HG03135 (cell line): ENCODE measurements around the gene RAP2C.
"Not testable (repeated sequence)": the region's sequence is repeated elsewhere in the genome, so short reads cannot be mapped to it uniquely, and the experiment has no call there.

ENCODE experiments used
- ATAC-seq: cut with Tn5 transposase; IDR thresholded peaks from one replicate; pipeline ENCODE4 v1.9.1; 2021; ENCODE audit warnings: mild to moderate bottlenecking, moderate library complexity; ENCODE audit not compliant: unreplicated experiment

The RAP2C gene

DNA sequence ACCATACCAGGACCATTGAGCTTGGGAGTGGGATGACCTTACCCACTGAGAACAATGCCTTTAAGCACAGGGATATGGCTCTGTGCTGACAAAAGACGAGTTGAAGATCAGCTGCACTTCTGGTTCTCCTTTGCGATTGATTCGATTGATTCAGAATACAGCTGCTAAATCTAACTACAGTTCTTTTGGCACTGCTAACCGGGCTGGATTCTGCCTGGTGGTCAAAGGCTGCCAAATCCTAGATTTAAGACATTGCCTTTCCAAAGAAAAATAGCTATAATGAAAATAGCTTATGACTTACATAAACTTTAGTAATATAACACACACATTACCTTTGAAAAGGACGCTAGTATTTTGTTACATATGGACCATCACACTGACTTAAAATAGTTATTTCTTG, 18.3 kb downstream of the RAP2C start:
- no peak for ATAC-seq

DNA sequence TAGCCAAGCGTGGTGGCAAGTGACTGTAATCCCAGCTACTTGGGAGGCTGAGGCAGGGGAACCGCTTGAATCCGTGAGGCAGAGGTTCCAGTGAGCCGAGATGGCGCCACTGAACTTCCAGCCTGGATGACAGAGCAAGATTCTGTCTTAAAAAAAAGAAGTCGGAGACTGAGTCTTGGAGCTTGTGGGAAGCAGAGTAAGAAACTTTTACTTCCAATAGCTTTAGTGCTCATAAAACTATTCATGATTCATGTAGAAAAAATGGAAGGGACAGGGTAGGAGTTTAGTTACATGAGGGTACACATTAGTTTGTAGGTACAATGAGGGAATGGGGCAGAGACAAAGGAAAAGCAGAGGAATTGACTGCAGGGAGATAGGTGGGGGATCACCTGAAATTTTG, 19.3 kb downstream of the RAP2C start:
- no peak for ATAC-seq

DNA sequence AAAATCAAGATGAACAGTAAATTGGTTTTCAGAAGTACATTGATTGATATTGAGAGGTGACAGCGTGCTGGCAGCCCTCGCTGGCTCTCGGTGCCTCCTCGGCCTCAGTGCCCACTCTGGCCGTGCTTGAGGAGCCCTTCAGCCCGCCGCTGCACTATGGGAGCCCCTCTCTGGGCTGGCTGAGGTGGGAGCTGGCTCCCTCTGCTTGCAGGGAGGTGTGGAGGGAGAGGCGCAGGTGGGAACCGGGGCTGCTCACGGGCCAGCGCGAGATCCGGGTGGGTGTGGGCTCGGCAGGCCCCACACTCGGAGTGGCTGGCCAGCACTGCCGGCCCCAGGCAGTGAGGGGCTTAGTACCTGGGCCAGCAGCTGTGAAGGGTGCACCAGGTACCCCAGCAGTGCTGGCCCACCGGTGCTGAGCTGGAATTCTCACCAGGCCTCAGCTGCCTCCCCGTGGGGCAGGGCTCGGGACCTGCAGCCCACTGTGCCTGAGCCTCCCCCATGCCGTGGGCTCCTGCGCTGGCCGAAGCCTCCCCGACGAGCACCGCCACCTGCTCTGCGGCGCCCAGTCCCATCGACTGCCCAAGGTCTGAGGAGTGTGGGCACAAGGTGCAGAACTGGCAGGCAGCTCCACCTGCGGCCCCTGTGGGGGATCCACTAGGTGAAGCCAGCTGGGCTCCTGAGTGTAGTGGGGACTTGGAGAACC, 25.2 kb downstream of the RAP2C start:
- ATAC-seq = no peak

- no peak for ATAC-seq
These were observed 27.3 kb downstream of the RAP2C start for GRCh38 chrX:132191938-132192337.

GRCh38 chrX:132188175-132188574, 31.1 kb downstream of the RAP2C start:
- no peak for ATAC-seq

- ATAC-seq = no peak
These were observed 31.8 kb downstream of the RAP2C start for GRCh38 chrX:132187451-132187850.

DNA sequence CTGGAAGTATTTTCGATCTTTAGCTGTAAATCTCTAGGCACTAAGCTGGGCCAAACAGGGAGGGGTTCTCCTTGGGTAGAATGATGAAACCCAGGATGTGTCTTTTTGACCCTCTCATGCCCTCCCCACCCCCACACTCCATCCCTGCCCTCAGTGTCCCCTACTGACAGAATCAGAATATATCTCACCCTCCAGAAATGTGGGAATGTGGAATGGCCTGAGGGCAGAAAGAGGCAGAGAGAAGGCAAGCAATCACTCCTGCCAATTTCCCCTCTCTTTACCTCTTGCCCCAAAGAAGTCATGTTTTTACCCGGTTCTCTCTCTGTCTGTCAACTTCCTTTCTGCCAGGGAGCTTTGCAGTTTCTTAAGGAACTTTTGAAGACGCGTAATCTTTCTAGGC, 34.4 kb downstream of the RAP2C start:
- ATAC-seq = no peak

DNA sequence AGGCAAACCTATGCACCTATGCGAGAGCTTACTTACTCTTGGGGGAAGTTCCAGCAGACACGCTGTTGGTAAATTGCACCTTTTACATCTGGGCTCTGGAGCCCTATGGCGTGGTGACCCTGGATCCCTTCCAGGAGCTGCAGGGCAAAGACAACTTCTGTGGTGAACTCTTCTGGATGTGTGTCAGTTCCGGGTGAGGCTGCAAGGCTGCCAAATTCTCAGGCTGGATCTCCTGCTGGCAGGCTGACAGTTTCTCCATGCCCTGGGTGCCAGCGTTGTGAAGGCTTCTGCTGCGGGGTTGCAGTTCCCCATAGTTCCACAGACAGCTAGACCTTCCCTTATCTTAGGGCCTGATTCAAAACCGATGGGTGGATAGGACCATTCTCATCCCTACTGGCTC, 37.9 kb downstream of the RAP2C start:
- ATAC-seq = no peak

- ATAC-seq = no peak
These were observed 38.3 kb downstream of the RAP2C start for GRCh38 chrX:132180929-132181328.

GRCh38 chrX:132173647-132174046, 45.6 kb downstream of the RAP2C start:
- ATAC-seq = no peak

DNA sequence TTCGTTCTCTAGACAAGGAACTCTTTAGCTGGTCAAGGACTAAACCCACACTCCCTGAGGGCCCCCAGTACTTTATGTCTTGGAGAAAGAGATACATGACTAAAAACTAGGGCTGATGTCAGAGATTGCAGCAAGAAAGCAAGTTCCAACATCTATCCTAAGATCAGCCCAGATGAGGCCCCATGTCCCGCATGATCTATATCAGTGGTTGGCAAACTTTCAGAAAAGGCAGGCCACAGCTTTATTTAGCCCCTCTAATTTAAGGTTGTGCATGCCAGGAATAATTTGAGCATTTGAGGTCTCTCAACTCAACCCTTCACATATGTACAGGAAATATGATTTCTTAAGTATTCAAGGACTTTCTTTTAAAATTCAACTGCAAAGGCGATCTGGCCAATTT, 47.4 kb downstream of the RAP2C start:
- no peak for ATAC-seq

DNA sequence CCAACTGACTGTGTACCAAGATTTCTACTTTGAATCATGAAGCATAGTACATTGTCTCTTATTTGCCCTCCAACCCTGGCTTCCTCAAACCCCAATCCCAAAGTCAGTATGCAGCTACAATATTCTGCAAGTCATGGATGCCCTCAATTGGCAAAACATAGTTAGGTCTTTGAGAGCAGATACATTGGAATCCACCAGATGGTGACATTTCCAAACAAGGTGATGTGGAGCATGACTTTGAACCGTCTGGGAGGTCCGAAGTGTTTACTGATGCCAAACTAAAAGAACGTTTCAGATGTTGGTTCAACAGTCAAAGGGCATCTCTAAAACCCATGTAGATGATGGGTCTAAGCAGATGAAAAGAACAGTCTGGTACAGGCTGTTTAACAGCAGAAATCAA, 47.8 kb downstream of the RAP2C start:
- no peak for ATAC-seq

DNA sequence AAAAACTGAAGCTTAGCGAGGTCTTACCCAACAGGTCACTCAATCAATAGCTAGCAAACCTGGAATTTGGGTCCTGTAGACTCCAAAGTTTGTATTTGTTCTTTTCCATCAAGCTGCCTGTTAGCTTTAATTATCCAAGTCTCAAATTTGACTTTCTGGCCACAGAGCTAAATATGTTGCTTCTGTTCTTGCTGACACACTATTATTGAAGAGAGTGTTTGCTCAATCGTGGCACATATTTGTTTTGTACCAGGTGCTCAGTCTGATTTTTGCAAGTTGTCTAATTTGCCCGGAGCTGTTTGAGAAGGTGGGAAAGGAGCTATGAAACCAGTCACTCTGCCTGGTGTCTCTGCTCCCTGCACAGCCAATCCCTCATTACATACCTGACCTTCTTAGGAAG, 49.7 kb downstream of the RAP2C start:
- no peak for ATAC-seq

GRCh38 chrX:132165651-132166050, 53.6 kb downstream of the RAP2C start:
- ATAC-seq = no peak

GRCh38 chrX:132165005-132165404, 54.2 kb downstream of the RAP2C start:
- no peak for ATAC-seq

- ATAC-seq = not testable (repeated sequence)
These were observed 56.2 kb downstream of the RAP2C start for GRCh38 chrX:132163094-132163493.

DNA sequence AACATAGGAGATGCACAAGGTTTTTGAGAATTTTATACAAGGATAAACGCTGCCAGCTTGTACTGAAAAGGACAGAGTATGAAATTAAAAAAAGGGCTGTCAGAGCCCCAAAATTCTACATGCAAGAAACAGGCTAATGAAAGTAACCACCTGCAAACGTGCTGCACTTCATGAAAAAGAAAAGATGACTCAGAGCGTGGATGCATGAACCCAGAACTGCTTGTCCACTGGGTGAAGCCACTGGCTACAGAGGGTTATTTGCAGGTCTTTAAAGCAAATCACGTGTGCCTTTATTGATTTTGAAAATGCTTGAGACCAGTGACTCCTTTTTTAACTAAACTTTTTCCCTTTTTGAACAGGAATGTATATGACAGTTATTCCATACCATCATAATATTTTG, 66.1 kb downstream of the RAP2C start:
- ATAC-seq = no peak
